Measurements from ENCODE around the gene THOC6. TPM values are rescaled to one million over a fixed set of nuclear protein-coding genes. Genes with fewer than 3 reads are reported as not detected.
"Not testable (repeated sequence)": the region's sequence is repeated elsewhere in the genome, so short reads cannot be mapped to it uniquely, and the experiment has no call there.

The THOC6 gene
- total RNA-seq, 4 donors from 2014 or later = 10.1 to 42.8 (median 17.6) TPM

GRCh38 chr16:3072576-3073263 is 48.9 kb downstream of the THOC6 start:
- H3K9me3 ChIP-seq; H3K27ac ChIP-seq; H3K4me1 ChIP-seq; intact Hi-C loops (cut with DNase I; ENCODE audit: low total_unique reads); H3K4me3 ChIP-seq; H3K27me3 ChIP-seq; H3K36me3 ChIP-seq; in situ Hi-C loops (cut with MboI; ENCODE audit: low pct_ligation_motif_present in 1 of 4, low pct_unique_long_range_greater_than_20kb in 1 of 4, low sequenced_read_pairs in 3 of 4): not testable (repeated sequence)
- WGBS, 2 donors (ENCODE audit: low coverage in 1 of 2) = 71% methylated on average over 12 of the region's 18 CpGs; no CpG with 5 or more reads in 1 of the 2 donors
- DNase-seq = peak; percentile 44

GRCh38 chr16:3073448-3073847 is 49.6 kb downstream of the THOC6 start:
- no peak for DNase-seq
- intact Hi-C loops (cut with DNase I; ENCODE audit: low total_unique reads) (no loop called here), in situ Hi-C loops (cut with MboI; ENCODE audit: low pct_ligation_motif_present in 1 of 4, low pct_unique_long_range_greater_than_20kb in 1 of 4, low sequenced_read_pairs in 3 of 4) (no loop called here)
- no peak overlapping the region for H3K27ac ChIP-seq
- no peaks in the 10 kb centered on the region for H3K27me3 ChIP-seq
- no peak overlapping the region for H3K4me3 ChIP-seq
- no peaks in the 10 kb centered on the region for H3K36me3 ChIP-seq
- no peaks in the 10 kb centered on the region for H3K9me3 ChIP-seq
- 86 to 92% methylated on average over 6 to 7 of the region's 7 CpGs for WGBS, 2 donors (ENCODE audit: low coverage in 1 of 2)
- TF ChIP-seq POLR2A (IDR thresholded peaks at IDR 0.05) (no peak), POLR2AphosphoS5 (IDR thresholded peaks at IDR 0.05) (no peak), CTCF (IDR thresholded peaks at IDR 0.05) (no peak), EP300 (IDR thresholded peaks at IDR 0.05; ENCODE audit: low read depth) (no peak)
- peaks cover 0 to 7% (median 2%) of the 10 kb centered on the region in 4 donors for H3K4me1 ChIP-seq

GRCh38 chr16:3074860-3075522 is 51.2 kb downstream of the THOC6 start:
- TF ChIP-seq POLR2AphosphoS5 (IDR thresholded peaks at IDR 0.05) (no peak), EP300 (IDR thresholded peaks at IDR 0.05; ENCODE audit: low read depth) (no peak), CTCF (IDR thresholded peaks at IDR 0.05) (no peak), POLR2A (IDR thresholded peaks at IDR 0.05) (no peak)
- 48 to 59% methylated on average over 6 to 9 of the region's 9 CpGs for WGBS, 2 donors (ENCODE audit: low coverage in 1 of 2)
- intact Hi-C loops (cut with DNase I; ENCODE audit: low total_unique reads) (no loop called here), in situ Hi-C loops (cut with MboI; ENCODE audit: low pct_ligation_motif_present in 1 of 4, low pct_unique_long_range_greater_than_20kb in 1 of 4, low sequenced_read_pairs in 3 of 4) (no loop called here)
- H3K27me3 ChIP-seq = no peaks in the 10 kb centered on the region
- no peak overlapping the region for H3K4me3 ChIP-seq
- peak; percentile 63 for DNase-seq
- no peaks in the 10 kb centered on the region for H3K9me3 ChIP-seq
- H3K4me1 ChIP-seq = peaks cover 0 to 7% (median 1%) of the 10 kb centered on the region in 4 donors
- no peaks in the 10 kb centered on the region for H3K36me3 ChIP-seq
- H3K27ac ChIP-seq = peak overlapping the region; percentile 44 to 62 (median 61)

GRCh38 chr16:3075523-3075915 is 51.7 kb downstream of the THOC6 start:
- intact Hi-C loops (cut with DNase I; ENCODE audit: low total_unique reads) = no loop called here
- DNase-seq = no peak
- WGBS, 2 donors (ENCODE audit: low coverage in 1 of 2) = 33% methylated on average over 6 of the region's 10 CpGs; no CpG with 5 or more reads in 1 of the 2 donors
- no peak overlapping the region for H3K4me3 ChIP-seq
- H3K9me3 ChIP-seq = no peaks in the 10 kb centered on the region
- H3K27ac ChIP-seq = peak overlapping the region; percentile 44 to 62 (median 61)
- H3K27me3 ChIP-seq = no peaks in the 10 kb centered on the region
- H3K36me3 ChIP-seq = no peaks in the 10 kb centered on the region
- in situ Hi-C loops (cut with MboI; ENCODE audit: low pct_ligation_motif_present in 1 of 4, low pct_unique_long_range_greater_than_20kb in 1 of 4, low sequenced_read_pairs in 3 of 4) = no loop called here
- TF ChIP-seq POLR2A (IDR thresholded peaks at IDR 0.05) (no peak), EP300 (IDR thresholded peaks at IDR 0.05; ENCODE audit: low read depth) (no peak), CTCF (IDR thresholded peaks at IDR 0.05) (no peak), POLR2AphosphoS5 (IDR thresholded peaks at IDR 0.05) (no peak)
- H3K4me1 ChIP-seq = peaks cover 0 to 7% (median 1%) of the 10 kb centered on the region in 4 donors

- intact Hi-C loops (cut with DNase I; ENCODE audit: low total_unique reads); H3K9me3 ChIP-seq; H3K4me3 ChIP-seq; H3K4me1 ChIP-seq; DNase-seq; H3K36me3 ChIP-seq; in situ Hi-C loops (cut with MboI; ENCODE audit: low pct_ligation_motif_present in 1 of 4, low pct_unique_long_range_greater_than_20kb in 1 of 4, low sequenced_read_pairs in 3 of 4); H3K27me3 ChIP-seq: not testable (repeated sequence)
- peak overlapping the region; percentile 56 to 62 (median 61) for H3K27ac ChIP-seq
- WGBS, 2 donors (ENCODE audit: low coverage in 1 of 2) = 76 to 78% methylated on average over 3 to 6 of the region's 6 CpGs
These were observed 52.1 kb downstream of the THOC6 start for GRCh38 chr16:3075946-3076345.

Measured in transverse colon (tissue), 4 donors.